GM12878 (cell line): ENCODE measurements around the gene GPR26.

Source experiments
- CEBPB ChIP-seq, 2 experiments: fragments of 150-350 bp in 1 of 2; IDR thresholded peaks; 2 replicates each; pipeline ENCODE4 v1.6.1; 2012 to 2014; ENCODE audit warnings: low read depth in 2 of 2, low read length in 2 of 2, borderline replicate concordance in 1 of 2, inconsistent platforms in 1 of 2
- HDAC2 ChIP-seq: fragments of 200-600 bp; sonication (generic); IDR thresholded peaks from 2 replicates; pipeline ENCODE4 v1.6.1; 2017
- JUNB ChIP-seq: IDR thresholded peaks from 2 replicates; pipeline ENCODE4 v1.6.1; 2016; ENCODE audit warnings: antibody characterized with exemption, mild to moderate bottlenecking
- PAX8 ChIP-seq: fragments of 450-650 bp; IDR thresholded peaks from 2 replicates; pipeline ENCODE4 v1.6.1; 2017; ENCODE audit warnings: mild to moderate bottlenecking, moderate library complexity
- RFX5 ChIP-seq: IDR thresholded peaks from 2 replicates; pipeline ENCODE4 v1.6.1; 2011; ENCODE audit warnings: low read depth, low read length, improper control_type of control experiment
- SRF ChIP-seq, 2 experiments: IDR thresholded peaks; 2 replicates each; pipeline ENCODE4 v1.6.1; 2011; ENCODE audit warnings: low read depth in 2 of 2, low read length in 2 of 2, mild to moderate bottlenecking in 1 of 2, moderate library complexity in 1 of 2
- SUZ12 ChIP-seq: fragments of 200-600 bp; sonication (generic); IDR thresholded peaks from one replicate; pipeline ENCODE4 v1.6.1; 2018; ENCODE audit warnings: antibody characterized with exemption, mild to moderate bottlenecking; ENCODE audit not compliant: unreplicated experiment
- ZZZ3 ChIP-seq: IDR thresholded peaks from 2 replicates; pipeline ENCODE4 v1.6.1; 2011; ENCODE audit warnings: low read depth; ENCODE audit not compliant: control insufficient read depth, insufficient read length
- TF ChIP-seq, protein P1 (sequence below): IDR thresholded peaks from 2 replicates; pipeline ENCODE4 v1.6.1; 2012; ENCODE audit warnings: low read depth, low read length, improper control_type of control experiment
- TF ChIP-seq, protein P2 (sequence below), 3 experiments: IDR thresholded peaks in 2 of 3; conservative IDR thresholded peaks in 1 of 3; 2 replicates each; pipeline ENCODE4 v1.5.1; 2011; ENCODE audit warnings: low read depth in 3 of 3, low read length in 3 of 3, mild to moderate bottlenecking in 3 of 3, control low read depth in 2 of 3, moderate library complexity in 2 of 3, inconsistent platforms in 1 of 3, mixed read lengths in 1 of 3; ENCODE audit not compliant: control insufficient read depth in 2 of 3, insufficient read depth in 1 of 3; ENCODE audit errors: extremely low read depth in 1 of 3

DNA sequence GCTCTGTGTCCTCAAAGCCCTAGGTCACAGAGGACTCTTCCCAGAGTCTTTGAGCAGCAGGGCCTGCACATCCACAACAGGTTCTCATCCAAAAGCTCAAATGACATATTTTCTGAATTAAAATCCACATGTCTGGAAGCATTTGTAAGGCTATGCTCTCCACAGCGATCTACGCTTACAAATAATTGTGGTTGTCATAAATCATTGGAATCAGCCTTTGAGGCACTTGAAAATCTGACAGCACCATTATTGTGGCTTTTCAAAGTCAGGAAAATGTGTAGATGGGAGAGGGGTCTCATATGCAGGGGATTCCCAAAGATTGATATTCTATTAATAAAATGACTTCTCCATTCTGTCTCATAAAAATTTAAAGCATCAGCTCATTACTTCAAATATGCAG lies 16.3 kb downstream of the GPR26 start:
- TF ChIP-seq, protein P1, sequence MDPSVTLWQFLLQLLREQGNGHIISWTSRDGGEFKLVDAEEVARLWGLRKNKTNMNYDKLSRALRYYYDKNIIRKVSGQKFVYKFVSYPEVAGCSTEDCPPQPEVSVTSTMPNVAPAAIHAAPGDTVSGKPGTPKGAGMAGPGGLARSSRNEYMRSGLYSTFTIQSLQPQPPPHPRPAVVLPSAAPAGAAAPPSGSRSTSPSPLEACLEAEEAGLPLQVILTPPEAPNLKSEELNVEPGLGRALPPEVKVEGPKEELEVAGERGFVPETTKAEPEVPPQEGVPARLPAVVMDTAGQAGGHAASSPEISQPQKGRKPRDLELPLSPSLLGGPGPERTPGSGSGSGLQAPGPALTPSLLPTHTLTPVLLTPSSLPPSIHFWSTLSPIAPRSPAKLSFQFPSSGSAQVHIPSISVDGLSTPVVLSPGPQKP, result no peak
- TF ChIP-seq HDAC2, result no peak
- TF ChIP-seq JUNB, result no peak
- TF ChIP-seq CEBPB (IDR thresholded peaks at IDR 0.05; ENCODE audit: borderline replicate concordance in 1 of 2, low read depth in 2 of 2, low read length in 2 of 2), result no peak
- TF ChIP-seq, protein P2, sequence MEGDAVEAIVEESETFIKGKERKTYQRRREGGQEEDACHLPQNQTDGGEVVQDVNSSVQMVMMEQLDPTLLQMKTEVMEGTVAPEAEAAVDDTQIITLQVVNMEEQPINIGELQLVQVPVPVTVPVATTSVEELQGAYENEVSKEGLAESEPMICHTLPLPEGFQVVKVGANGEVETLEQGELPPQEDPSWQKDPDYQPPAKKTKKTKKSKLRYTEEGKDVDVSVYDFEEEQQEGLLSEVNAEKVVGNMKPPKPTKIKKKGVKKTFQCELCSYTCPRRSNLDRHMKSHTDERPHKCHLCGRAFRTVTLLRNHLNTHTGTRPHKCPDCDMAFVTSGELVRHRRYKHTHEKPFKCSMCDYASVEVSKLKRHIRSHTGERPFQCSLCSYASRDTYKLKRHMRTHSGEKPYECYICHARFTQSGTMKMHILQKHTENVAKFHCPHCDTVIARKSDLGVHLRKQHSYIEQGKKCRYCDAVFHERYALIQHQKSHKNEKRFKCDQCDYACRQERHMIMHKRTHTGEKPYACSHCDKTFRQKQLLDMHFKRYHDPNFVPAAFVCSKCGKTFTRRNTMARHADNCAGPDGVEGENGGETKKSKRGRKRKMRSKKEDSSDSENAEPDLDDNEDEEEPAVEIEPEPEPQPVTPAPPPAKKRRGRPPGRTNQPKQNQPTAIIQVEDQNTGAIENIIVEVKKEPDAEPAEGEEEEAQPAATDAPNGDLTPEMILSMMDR (IDR thresholded peaks at IDR 0.05 in 2 of 3, conservative IDR thresholded peaks at IDR 0.05 in 1 of 3; ENCODE audit: control insufficient read depth in 2 of 3, extremely low read depth in 1 of 3, insufficient read depth in 1 of 3, low read depth in 3 of 3, low read length in 3 of 3), result no peak
- TF ChIP-seq RFX5, result no peak
- no peak for TF ChIP-seq PAX8
- no peak for TF ChIP-seq SRF (IDR thresholded peaks at IDR 0.05; ENCODE audit: low read depth in 2 of 2, low read length in 2 of 2)
- TF ChIP-seq ZZZ3, result no peak
- no peak for TF ChIP-seq SUZ12
